Ovary (tissue), 9 donors: Measurements from ENCODE around the gene CHKA. TPM values are rescaled to one million over a fixed set of nuclear protein-coding genes. Genes with fewer than 3 reads are reported as not detected.

Experiments used
- DNase-seq, 5 donors: peaks; one replicate each; pipeline ENCODE4 v3.0.0-alpha.2; 2019 to 2020
- H3K27ac ChIP-seq, 2 donors: fragments of 200-600 bp; one replicate each; pipeline versions ENCODE4 v1.5.1 to v1.8.0; 2019 to 2022
- H3K27me3 ChIP-seq: fragments of 200-600 bp; one replicate; pipeline ENCODE4 v1.8.0; 2022
- H3K36me3 ChIP-seq: fragments of 200-600 bp; sonication (generic); one replicate; pipeline ENCODE4 v1.5.1; 2019
- H3K4me1 ChIP-seq: one replicate; pipeline ENCODE4 v1.8.1; 2013; ENCODE audit warnings: mild to moderate bottlenecking, moderate library complexity; ENCODE audit not compliant: insufficient read depth
- H3K4me3 ChIP-seq: fragments of 200-600 bp; sonication (generic); one replicate; pipeline ENCODE4 v1.5.1; 2017
- H3K9me3 ChIP-seq, 2 donors: fragments of 200-600 bp in 1 of 2; sonication (generic) in 1 of 2; one replicate each; pipeline versions ENCODE4 v1.5.1 to v1.8.1; 2013 to 2019; ENCODE audit warnings: mild to moderate bottlenecking in 1 of 2, moderate library complexity in 1 of 2
- EP300 ChIP-seq: sonication (generic); formaldehyde crosslinking; IDR thresholded peaks from one replicate; pipeline ENCODE4 v1.6.1; 2017; ENCODE audit warnings: antibody characterized with exemption
- POLR2A ChIP-seq: fragments of 450-650 bp; IDR thresholded peaks from one replicate; pipeline ENCODE4 v1.6.1; 2017; ENCODE audit warnings: antibody characterized with exemption, mild to moderate bottlenecking, moderate library complexity
- WGBS, 3 donors: extraction: QIAGEN DNeasy Blood & Tissue Kit in 1 of 3; methylation state at CpG; one replicate each; pipeline versions ENCODE4 v1.1.5 to v1.1.7; 2013 to 2017; 5-methylcytosine and 5-hydroxymethylcytosine counted together
- intact Hi-C, 4 donors: fragments of 100-400 bp; cut with DNase I; formaldehyde crosslinking; loops; one replicate each; pipeline versions ENCODE4 v1.11.0 to v1.15.1; 2022 to 2023
- polyA plus RNA-seq, 2 donors: library from polyadenylated mRNA; stranded (reverse); fragments of 200-250 nt in 1 of 2; fragments of 350-450 nt in 1 of 2; fragmentation: Illumina TruSeq in 1 of 2; extraction: RNeasy Lipid Tissue Mini Kit (QIAGEN cat#74804) in 1 of 2; gene quantifications; one replicate each; pipeline ENCODE4 v1.2.3, GENCODE V29; 2013 to 2014
- total RNA-seq, 7 donors: library from RNA; depleted of rRNA in 2 of 7; stranded (reverse); fragments of >200 nt in 2 of 7; fragmentation: NEBNext Ultra II Directional in 3 of 7; extraction: Animal tissue kit (Norgen Biotek cat#: 25700) in 3 of 7; gene quantifications; one replicate each; pipeline versions ENCODE4 v1.1.0 to v1.2.4, GENCODE V29; 2016 to 2023
- TF ChIP-seq, protein P1 (sequence below), 3 donors: fragments of 450-650 bp in 2 of 3; fragments of 200-600 bp in 1 of 3; IDR thresholded peaks; one replicate each; pipeline versions ENCODE4 v1.5.1 to v1.8.0; 2016 to 2022; ENCODE audit warnings: antibody characterized with exemption in 3 of 3, mild to moderate bottlenecking in 1 of 3
- donor health status: DM: no; HTN: no; CAD: no; lungs with moderate emphysema.
- donor health status: DM: no; HTN: no; CAD: no.
- donor health status: Bipolar disorder and iron deficiency.
- donor health status: DM: yes; HTN: yes; CAD: no.
- donor health status: DM: no; HTN: no; CAD: no.
- donor health status: DM: yes; HTN: yes; CAD: no.

The CHKA gene
- total and polyA plus RNA-seq, 9 donors, result 15.6 to 45.3 (median 30.5) TPM

DNA sequence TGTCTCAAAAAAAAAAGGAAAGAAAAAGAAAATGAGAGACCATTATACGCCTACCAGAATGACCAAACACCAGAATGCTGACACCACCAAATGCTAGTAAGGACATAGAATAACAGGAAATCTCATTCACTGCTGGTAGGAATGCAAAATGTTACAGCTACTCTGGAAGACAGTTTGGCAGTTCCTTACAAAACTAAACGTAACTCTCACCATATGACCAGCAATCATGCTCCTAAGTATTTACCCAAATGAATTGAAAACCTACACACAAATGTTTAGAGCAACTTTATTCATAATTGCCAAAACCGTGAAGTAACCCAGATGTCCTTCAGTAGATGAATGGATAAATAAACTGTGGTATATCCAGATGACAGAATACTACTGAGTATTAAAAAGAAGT, 7.2 kb downstream of the CHKA start:
- DNase-seq, result no peak
- intact Hi-C loops, result loop anchor here in 2 of 4 donors (10.0 kb wide), 2 partner anchors 69 to 91 kb away; no protein-coding TSS in a partner anchor
- Histone ChIP-seq H3K36me3 (no peaks in the 10 kb centered on the region), H3K27ac (no peak overlapping the region), H3K27me3 (no peaks in the 10 kb centered on the region), H3K9me3 (no peaks in the 10 kb centered on the region), H3K4me1 (peaks cover 3% of the 10 kb centered on the region), H3K4me3 (no peak overlapping the region)
- 44 to 53% (median 46%) methylated on average over 3 of the region's 3 CpGs for WGBS, 3 donors
- TF ChIP-seq, protein P1, sequence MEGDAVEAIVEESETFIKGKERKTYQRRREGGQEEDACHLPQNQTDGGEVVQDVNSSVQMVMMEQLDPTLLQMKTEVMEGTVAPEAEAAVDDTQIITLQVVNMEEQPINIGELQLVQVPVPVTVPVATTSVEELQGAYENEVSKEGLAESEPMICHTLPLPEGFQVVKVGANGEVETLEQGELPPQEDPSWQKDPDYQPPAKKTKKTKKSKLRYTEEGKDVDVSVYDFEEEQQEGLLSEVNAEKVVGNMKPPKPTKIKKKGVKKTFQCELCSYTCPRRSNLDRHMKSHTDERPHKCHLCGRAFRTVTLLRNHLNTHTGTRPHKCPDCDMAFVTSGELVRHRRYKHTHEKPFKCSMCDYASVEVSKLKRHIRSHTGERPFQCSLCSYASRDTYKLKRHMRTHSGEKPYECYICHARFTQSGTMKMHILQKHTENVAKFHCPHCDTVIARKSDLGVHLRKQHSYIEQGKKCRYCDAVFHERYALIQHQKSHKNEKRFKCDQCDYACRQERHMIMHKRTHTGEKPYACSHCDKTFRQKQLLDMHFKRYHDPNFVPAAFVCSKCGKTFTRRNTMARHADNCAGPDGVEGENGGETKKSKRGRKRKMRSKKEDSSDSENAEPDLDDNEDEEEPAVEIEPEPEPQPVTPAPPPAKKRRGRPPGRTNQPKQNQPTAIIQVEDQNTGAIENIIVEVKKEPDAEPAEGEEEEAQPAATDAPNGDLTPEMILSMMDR (IDR thresholded peaks at IDR 0.05), result no peak
- TF ChIP-seq POLR2A (no peak), EP300 (no peak)

DNA sequence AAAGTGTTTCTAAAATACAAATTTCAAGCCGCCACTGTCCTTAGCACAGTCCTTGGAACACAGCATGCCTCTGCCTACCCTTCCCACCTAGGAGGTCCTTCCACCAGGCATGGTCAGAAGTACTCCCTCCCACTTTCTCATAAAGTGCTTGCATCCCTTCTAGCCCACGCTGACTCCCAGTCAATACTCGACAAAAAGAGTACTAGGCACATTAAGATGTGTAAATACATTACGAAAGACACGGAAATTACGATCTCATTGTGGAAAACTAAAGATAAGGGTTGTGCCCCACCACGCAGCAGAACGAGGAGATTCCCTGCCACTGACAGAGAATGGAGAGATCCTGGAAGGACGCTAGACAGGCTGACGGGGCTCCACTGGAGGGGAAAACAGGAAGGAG, 13.5 kb downstream of the CHKA start:
- Histone ChIP-seq H3K27ac (no peak overlapping the region), H3K36me3 (no peaks in the 10 kb centered on the region), H3K4me3 (no peak overlapping the region), H3K4me1 (peaks cover 7% of the 10 kb centered on the region), H3K27me3 (no peaks in the 10 kb centered on the region), H3K9me3 (no peaks in the 10 kb centered on the region)
- WGBS, 3 donors, result 78 to 83% (median 82%) methylated on average over 10 of the region's 10 CpGs
- intact Hi-C loops, result no loop called here
- no peak for TF ChIP-seq POLR2A
- TF ChIP-seq, protein P1 (IDR thresholded peaks at IDR 0.05), result no peak
- no peak for TF ChIP-seq EP300
- no peak for DNase-seq

DNA sequence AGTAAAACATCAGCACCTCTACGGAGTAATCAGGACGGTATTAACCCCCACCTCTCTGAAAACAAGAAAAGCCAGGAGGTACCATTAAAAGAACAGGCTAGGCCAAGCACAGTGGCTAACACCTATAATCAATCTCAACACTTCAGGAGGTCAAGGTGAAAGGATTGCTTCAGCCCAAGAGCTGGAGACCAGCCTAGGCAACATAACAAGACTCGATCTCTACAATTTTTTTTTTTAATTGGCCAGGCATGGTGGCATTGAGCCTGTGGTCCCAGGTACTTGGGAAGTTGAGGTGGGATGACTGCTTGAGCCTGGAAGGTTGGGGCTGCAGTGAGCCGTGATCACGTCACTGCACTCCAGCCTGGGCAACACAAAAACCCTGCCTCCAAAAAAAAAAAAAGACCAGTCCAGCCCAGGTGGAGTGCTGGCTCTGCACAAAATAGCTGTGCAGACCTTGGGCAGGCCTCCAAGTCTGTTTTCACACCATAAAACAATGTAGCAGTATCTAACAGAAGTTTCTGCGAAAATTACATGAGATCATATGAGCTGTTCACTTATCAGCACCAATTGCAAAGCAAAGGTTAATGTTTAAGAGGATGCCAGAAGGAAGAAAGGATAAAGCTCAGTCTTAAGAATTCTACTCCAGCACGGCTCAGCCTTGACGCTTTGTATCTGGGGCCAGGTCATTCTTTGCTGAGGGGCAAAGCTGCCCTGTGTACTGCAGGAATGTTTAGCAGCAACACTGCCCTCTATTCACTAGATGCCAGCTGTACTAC, 14.8 kb downstream of the CHKA start:
- H3K36me3 ChIP-seq, result no peaks in the 10 kb centered on the region
- H3K27me3 ChIP-seq, result no peaks in the 10 kb centered on the region
- H3K4me3 ChIP-seq, result no peak overlapping the region
- peak in 3 of 5 donors; percentile 70 to 78 (median 75) for DNase-seq
- peak overlapping the region in 1 of 2 donors; percentile 40 for H3K27ac ChIP-seq
- H3K4me1 ChIP-seq, result peaks cover 7% of the 10 kb centered on the region
- 14 to 30% (median 17%) methylated on average over 8 of the region's 8 CpGs for WGBS, 3 donors
- H3K9me3 ChIP-seq, result no peaks in the 10 kb centered on the region
- TF ChIP-seq, protein P1 (IDR thresholded peaks at IDR 0.05), result no peak
- no peak for TF ChIP-seq POLR2A
- TF ChIP-seq EP300, result no peak
- intact Hi-C loops, result no loop called here

DNA sequence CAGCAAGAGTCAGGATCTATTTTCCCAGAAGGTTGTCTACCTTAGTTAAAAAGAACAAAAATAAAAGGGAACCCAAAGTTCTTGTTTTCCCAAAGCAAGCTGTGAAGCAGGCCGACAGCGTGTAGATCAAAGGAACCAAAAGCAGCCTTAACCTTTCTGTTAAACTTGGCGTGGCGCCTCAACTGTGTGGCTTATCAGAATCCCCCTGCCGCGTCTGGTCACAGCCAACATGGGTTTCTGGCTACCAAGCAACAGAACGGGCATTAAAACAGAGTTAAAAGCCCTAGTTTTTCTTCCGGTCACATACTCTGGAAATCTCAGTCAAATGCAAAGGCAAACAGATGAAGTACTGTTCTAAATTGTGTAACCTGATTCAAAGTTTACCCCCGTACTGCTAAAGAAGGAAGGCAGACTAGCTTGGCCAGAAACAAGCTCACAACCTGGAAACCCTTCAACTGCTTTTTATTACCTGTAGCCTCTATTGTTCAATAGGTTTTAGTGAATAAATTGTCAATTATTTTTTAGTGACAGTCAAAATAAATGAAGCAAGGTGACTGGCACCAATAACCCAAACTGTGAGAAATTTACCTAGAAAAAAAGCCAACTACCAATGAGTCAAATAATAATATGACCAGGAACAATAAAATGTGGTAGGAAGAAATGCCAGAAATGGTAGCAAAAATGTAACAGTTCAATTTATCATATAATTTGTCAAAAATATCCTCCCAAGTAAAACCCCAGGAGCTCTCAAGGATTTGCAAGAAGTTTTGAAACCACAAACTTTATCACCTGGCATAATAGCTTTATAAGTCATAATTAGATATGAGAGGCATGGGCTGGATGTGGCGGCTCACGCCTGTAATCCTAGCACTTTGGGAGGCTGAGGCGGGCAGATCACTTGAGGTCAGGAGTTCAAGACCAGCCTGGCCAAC, 21.4 kb downstream of the CHKA start:
- H3K36me3 ChIP-seq, result no peaks in the 10 kb centered on the region
- DNase-seq, result peak; percentile 62 to 81 (median 69)
- H3K9me3 ChIP-seq, result no peaks in the 10 kb centered on the region
- no peaks in the 10 kb centered on the region for H3K27me3 ChIP-seq
- H3K4me3 ChIP-seq, result no peak overlapping the region
- TF ChIP-seq EP300 (no peak), POLR2A (no peak)
- TF ChIP-seq, protein P1 (IDR thresholded peaks at IDR 0.05), result no peak
- peak overlapping the region in 1 of 2 donors; percentile 22 for H3K27ac ChIP-seq
- peaks cover 3% of the 10 kb centered on the region for H3K4me1 ChIP-seq
- WGBS, 3 donors, result 25 to 37% (median 25%) methylated on average over 12 of the region's 12 CpGs
- intact Hi-C loops, result loop anchor here in 1 of 4 donors (10.0 kb wide), 1 partner anchor 55 kb away; no protein-coding TSS in a partner anchor
